HG02970 (cell line): Measurements from ENCODE around the gene LENG8.

Experiments used
- ATAC-seq: cut with Tn5 transposase; IDR thresholded peaks from one replicate; pipeline ENCODE4 v1.9.1; 2021; ENCODE audit warnings: mild to moderate bottlenecking, moderate library complexity, moderate number of reproducible peaks; ENCODE audit not compliant: unreplicated experiment, low FRiP score

The LENG8 gene

GRCh38 chr19:54421521-54421920 lies 27.5 kb upstream of the LENG8 start:
- ATAC-seq = no peak

GRCh38 chr19:54422136-54422535 lies 26.9 kb upstream of the LENG8 start:
- no peak for ATAC-seq

GRCh38 chr19:54424201-54424600 lies 24.8 kb upstream of the LENG8 start:
- no peak for ATAC-seq

GRCh38 chr19:54424660-54425381 lies 24.2 kb upstream of the LENG8 start:
- no peak for ATAC-seq

GRCh38 chr19:54425382-54425723 lies 23.6 kb upstream of the LENG8 start:
- ATAC-seq = no peak

- ATAC-seq = no peak
Observed at GRCh38 chr19:54426291-54426931, 22.6 kb upstream of the LENG8 start.

- ATAC-seq = no peak
Observed at GRCh38 chr19:54427586-54427985, 21.4 kb upstream of the LENG8 start.

- no peak for ATAC-seq
Observed at GRCh38 chr19:54428323-54429175, 20.4 kb upstream of the LENG8 start.

GRCh38 chr19:54429176-54429495 lies 19.9 kb upstream of the LENG8 start:
- no peak for ATAC-seq

- no peak for ATAC-seq
Observed at GRCh38 chr19:54429545-54430227, 19.3 kb upstream of the LENG8 start.

- ATAC-seq = no peak
Observed at GRCh38 chr19:54430306-54431254, 18.4 kb upstream of the LENG8 start.

- no peak for ATAC-seq
Observed at GRCh38 chr19:54431255-54431838, 17.7 kb upstream of the LENG8 start.

GRCh38 chr19:54432144-54432738 lies 16.8 kb upstream of the LENG8 start:
- ATAC-seq = no peak

- ATAC-seq = no peak
Observed at GRCh38 chr19:54433697-54434096, 15.3 kb upstream of the LENG8 start.

GRCh38 chr19:54434112-54434872 lies 14.7 kb upstream of the LENG8 start:
- ATAC-seq = no peak

- ATAC-seq = no peak
Observed at GRCh38 chr19:54434873-54435214, 14.2 kb upstream of the LENG8 start.

GRCh38 chr19:54435551-54436016 lies 13.4 kb upstream of the LENG8 start:
- no peak for ATAC-seq

- no peak for ATAC-seq
Observed at GRCh38 chr19:54436031-54436523, 12.9 kb upstream of the LENG8 start.
